Activated T-cell treated with anti-CD3 and anti-CD28 coated beads, Interleukin-2, amount 50 U/mL, for 24 hours (primary cell): ENCODE data around the gene POU6F2.

Source experiments
- DNase-seq: peaks from one replicate; pipeline ENCODE4 v3.0.0-alpha.2; 2020
- H3K27ac Mint-ChIP-seq: 2 replicates; pipeline ENCODE4 v1.8.0; 2020; ENCODE audit warnings: mild to moderate bottlenecking, mixed read lengths
- H3K27me3 Mint-ChIP-seq: 2 replicates; pipeline ENCODE4 v1.8.0; 2020; ENCODE audit warnings: mixed read lengths
- H3K36me3 Mint-ChIP-seq: 2 replicates; pipeline ENCODE4 v1.8.0; 2020; ENCODE audit warnings: low read depth, mixed read lengths
- H3K4me1 Mint-ChIP-seq: 2 replicates; pipeline ENCODE4 v1.8.0; 2020; ENCODE audit warnings: low read depth, mixed read lengths
- H3K4me3 Mint-ChIP-seq: 2 replicates; pipeline ENCODE4 v1.8.0; 2020; ENCODE audit warnings: mild to moderate bottlenecking, moderate library complexity, mixed read lengths
- H3K9me3 Mint-ChIP-seq: 2 replicates; pipeline ENCODE4 v1.8.0; 2020; ENCODE audit warnings: mixed read lengths

The POU6F2 gene

GRCh38 chr7:39464350-39465054, 486.8 kb downstream of the POU6F2 start:
- Mint-ChIP-seq H3K9me3 (no peaks in the 10 kb centered on the region), H3K27ac (no peak overlapping the region), H3K4me3 (no peak overlapping the region), H3K36me3 (no peaks in the 10 kb centered on the region), H3K27me3 (peaks cover 36% of the 10 kb centered on the region), H3K4me1 (peaks cover 7% of the 10 kb centered on the region)
- no peak for DNase-seq

DNA sequence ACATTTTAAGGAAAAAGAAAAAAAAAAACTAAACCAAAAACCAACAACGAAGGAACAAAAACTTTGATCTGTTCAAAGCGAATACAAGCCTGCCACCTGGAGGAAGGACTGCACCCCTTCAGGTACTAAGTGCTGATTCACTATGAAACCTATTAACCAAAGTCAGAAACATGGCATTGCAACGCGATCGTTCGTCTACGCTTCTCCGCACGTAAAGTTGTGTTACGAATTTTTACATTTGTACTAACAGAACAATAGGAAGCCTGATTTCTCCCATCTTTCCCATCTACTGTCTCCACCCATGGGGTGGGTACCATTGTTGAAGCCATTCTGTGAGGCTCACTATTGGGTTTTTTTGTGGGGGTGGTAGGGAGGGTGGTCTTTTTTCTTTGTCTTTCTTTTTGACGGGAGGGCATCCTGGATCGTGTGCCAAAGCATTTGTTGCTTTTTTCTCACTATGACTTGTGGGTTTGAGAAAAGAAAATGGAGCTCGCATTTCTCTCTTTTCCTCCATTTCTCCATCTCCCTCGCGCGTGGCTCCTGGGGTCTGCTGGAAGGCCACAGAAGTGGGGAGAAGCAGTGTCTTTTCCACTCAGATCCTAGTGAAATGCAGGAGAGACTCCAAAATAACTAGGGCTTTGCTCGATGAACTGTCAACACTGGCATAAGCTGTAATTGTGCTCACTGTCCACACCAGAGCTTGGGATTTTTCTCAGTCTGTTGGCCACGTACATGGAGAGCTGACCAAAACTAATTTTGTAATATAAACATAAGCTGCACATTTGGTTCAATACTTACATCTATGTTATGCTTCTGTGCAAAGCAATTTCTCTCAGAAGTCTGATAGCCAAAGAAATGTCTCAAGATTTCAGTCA, 487.6 kb downstream of the POU6F2 start:
- no peaks in the 10 kb centered on the region for H3K9me3 Mint-ChIP-seq

DNA sequence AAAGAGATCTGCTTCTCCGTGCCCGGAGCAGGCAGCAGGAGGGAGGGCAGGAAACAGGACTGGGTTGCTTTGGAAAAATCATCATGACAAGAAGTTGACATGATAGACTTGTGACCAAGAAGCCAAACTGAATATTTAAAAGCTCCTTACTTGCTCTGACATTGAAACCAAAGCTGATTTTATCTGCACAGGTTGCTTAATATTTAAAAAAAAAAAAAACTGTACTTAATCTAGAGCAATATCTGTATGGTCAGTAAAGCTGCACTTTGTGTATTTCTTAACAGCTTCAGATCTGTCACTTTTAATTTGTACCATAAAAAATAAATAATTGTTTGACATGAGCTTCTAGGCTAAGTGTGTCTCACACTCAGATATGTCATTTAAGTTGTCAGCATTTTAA, 490.6 kb downstream of the POU6F2 start:
- H3K36me3 Mint-ChIP-seq: no peaks in the 10 kb centered on the region
- peaks cover 38% of the 10 kb centered on the region for H3K27me3 Mint-ChIP-seq
- no peak for DNase-seq
- no peak overlapping the region for H3K27ac Mint-ChIP-seq
- H3K4me3 Mint-ChIP-seq: no peak overlapping the region
- peaks cover 7% of the 10 kb centered on the region for H3K4me1 Mint-ChIP-seq
- no peaks in the 10 kb centered on the region for H3K9me3 Mint-ChIP-seq

More for the DNA sequence above, 487.6 kb downstream of the POU6F2 start:
- Mint-ChIP-seq H3K4me1 (peaks cover 7% of the 10 kb centered on the region), H3K36me3 (no peaks in the 10 kb centered on the region), H3K27ac (no peak overlapping the region), H3K4me3 (no peak overlapping the region), H3K27me3 (peaks cover 36% of the 10 kb centered on the region)
- no peak for DNase-seq

DNA sequence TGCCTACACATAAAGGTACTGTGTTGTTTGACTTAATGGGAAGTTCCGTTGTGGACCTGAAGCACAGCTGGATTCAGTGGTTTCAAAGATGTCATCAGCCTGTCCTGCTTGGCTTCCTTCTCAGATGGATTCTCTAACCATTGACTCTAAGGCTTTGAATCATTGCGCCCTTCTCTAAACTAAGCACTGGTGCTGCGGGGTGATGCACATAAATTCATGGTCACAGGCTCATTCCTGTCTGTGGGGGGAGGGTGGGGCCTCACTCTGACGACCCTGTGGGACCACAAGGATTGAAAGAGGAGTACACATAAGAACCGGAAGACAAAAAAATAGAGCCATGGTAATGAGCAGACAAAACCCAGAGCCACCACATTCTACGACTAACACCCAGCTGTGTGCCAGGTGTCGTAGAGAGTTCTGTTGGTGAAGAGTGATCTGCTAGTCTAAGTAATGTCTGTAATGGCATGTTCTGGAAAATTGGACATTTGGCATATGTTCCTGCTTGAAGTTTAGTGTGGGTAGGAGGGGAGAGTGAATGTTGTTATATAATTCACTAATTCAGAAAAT, 491.2 kb downstream of the POU6F2 start:
- Mint-ChIP-seq H3K27me3 (peaks cover 36% of the 10 kb centered on the region), H3K36me3 (no peaks in the 10 kb centered on the region), H3K4me1 (peaks cover 7% of the 10 kb centered on the region), H3K4me3 (no peak overlapping the region), H3K9me3 (no peaks in the 10 kb centered on the region), H3K27ac (no peak overlapping the region)
- DNase-seq: no peak

DNA sequence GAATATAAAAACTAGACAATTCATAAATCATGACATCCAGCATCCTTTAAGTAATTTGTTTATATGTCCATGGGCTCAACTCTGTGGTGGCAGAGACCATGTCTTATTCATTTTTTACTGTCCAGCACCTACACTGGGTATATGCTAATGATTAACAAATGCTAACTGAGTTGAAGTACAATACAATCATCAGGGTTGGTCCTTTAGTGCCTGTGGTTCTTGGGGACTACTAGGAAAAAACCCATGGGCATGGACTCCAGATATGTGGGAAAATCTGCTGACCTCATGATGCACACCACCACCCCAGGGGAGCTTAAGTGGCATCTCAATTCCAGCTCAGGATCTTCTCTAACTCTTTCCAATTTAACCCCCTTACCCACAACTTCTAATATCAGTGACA, 503.2 kb downstream of the POU6F2 start:
- H3K9me3 Mint-ChIP-seq: no peaks in the 10 kb centered on the region
- no peak overlapping the region for H3K4me3 Mint-ChIP-seq
- H3K27ac Mint-ChIP-seq: no peak overlapping the region
- no peak for DNase-seq
- H3K36me3 Mint-ChIP-seq: no peaks in the 10 kb centered on the region
- peaks cover 9% of the 10 kb centered on the region for H3K27me3 Mint-ChIP-seq
- H3K4me1 Mint-ChIP-seq: no peaks in the 10 kb centered on the region

DNA sequence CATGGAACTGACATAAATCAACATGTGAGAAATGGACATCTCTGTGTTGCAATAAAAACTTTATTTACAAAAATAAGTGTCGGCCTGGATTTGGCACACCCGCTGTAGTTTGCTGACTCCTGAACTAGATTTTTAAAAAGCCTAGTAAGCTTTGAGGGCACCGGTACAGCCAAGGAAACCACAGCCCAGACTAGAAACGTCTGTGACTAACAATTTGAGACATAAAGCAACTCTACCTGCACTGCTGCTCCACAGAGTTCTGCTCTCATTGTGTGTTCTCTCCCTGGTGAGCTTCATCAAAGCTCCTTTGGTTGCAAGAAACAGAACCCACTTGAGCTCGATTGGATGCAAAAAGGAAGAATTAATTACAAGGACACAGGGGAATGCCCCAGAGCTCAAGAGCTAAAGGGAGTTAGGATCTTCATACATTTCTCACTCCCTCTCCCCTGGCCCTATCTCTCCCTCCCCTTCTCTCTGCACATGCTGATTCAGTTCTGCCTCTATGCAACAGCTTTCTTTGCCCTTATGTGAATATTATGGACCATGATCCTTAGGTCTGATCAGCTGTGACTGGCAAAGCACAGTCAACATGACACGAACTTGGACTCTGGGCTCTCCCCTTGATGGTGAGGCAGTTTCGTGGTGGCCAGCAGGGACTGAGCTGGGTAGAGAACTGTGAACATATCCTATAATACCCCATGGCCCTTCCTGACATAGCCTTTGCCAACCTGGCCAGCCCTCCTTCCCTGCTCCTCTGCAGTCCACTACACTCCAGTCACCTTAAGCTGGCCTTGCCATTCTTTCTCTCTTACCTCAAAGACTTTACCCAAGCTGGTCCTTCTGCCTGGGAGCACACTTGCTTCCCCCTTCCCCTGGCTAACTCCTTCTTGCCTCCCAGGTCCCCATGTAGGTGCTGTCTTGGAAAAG, 511.0 kb downstream of the POU6F2 start:
- DNase-seq: no peak
- H3K9me3 Mint-ChIP-seq: no peaks in the 10 kb centered on the region
- H3K27me3 Mint-ChIP-seq: peaks cover 34% of the 10 kb centered on the region
- H3K36me3 Mint-ChIP-seq: no peaks in the 10 kb centered on the region
- no peak overlapping the region for H3K27ac Mint-ChIP-seq
- H3K4me1 Mint-ChIP-seq: no peaks in the 10 kb centered on the region
- H3K4me3 Mint-ChIP-seq: no peak overlapping the region

DNA sequence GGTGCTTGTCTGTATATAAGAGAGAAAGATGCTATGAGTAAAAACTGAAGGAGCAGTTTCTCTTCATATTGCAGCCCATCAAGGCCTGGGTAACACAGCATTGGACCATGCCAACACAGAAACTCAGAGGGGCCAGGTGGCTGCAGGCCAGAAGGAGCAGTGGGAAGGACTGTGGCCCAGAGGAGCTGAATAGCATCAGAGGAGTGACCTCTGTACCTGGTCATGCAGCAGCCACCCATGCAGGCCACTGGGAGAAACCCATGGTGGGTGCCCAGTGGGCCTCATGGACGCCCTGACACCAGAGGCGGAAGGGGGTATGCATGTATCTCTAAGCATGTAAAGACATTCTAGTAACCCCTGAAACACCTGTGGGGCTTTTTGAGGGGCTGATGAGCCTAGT, 512.6 kb downstream of the POU6F2 start:
- Mint-ChIP-seq H3K36me3 (no peaks in the 10 kb centered on the region), H3K4me1 (no peaks in the 10 kb centered on the region), H3K9me3 (no peaks in the 10 kb centered on the region), H3K27ac (no peak overlapping the region), H3K4me3 (no peak overlapping the region), H3K27me3 (peaks cover 31% of the 10 kb centered on the region)
- no peak for DNase-seq

GRCh38 chr7:39493934-39494333, 516.2 kb downstream of the POU6F2 start:
- no peaks in the 10 kb centered on the region for H3K36me3 Mint-ChIP-seq
- no peaks in the 10 kb centered on the region for H3K9me3 Mint-ChIP-seq
- peaks cover 8% of the 10 kb centered on the region for H3K27me3 Mint-ChIP-seq
- H3K27ac Mint-ChIP-seq: no peak overlapping the region
- DNase-seq: no peak
- no peaks in the 10 kb centered on the region for H3K4me1 Mint-ChIP-seq
- H3K4me3 Mint-ChIP-seq: no peak overlapping the region

DNA sequence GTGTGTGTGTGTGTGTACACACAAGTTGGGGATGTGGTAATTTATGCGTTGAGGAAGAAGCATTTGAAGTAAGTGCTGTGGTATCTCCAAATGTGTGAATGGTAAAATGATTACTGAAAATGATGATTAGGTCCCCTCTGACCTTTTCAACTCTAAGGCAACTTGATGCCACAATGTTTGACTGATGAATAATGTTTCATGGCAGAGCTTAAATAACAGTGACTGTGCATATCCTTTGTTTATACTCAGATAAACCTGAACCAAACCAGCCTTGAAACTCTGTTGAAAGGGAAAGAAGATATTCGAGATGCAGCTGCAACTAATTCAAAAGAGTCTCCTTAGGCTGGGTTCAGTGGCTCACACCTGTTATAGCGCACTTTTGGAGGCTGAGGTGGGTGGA, 523.6 kb downstream of the POU6F2 start:
- Mint-ChIP-seq H3K4me3 (no peak overlapping the region), H3K27me3 (peaks cover 16% of the 10 kb centered on the region), H3K4me1 (no peaks in the 10 kb centered on the region), H3K36me3 (no peaks in the 10 kb centered on the region), H3K27ac (no peak overlapping the region), H3K9me3 (no peaks in the 10 kb centered on the region)
- DNase-seq: no peak

DNA sequence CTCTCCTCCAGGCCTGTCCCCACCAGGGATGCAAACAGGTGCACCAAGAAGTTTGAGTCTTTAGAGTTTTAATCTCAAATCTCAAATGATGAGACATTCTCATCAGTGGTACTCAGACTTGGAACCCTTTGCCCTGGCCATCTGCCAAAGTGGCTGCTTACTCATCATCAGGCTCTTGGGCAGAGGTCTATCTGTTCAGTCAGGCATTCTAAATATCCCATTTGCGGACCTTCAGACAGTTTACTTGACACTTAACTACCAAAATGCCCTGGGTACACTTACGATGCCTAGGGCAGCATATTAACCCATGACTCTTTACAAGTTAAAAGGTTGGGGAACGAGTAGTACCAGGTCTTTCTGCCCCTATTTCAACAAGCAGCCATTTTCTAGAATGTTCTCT, 527.3 kb downstream of the POU6F2 start:
- Mint-ChIP-seq H3K9me3 (no peaks in the 10 kb centered on the region), H3K27ac (no peak overlapping the region), H3K4me1 (peaks cover 10% of the 10 kb centered on the region), H3K27me3 (peaks cover 15% of the 10 kb centered on the region), H3K36me3 (no peaks in the 10 kb centered on the region), H3K4me3 (no peak overlapping the region)
- no peak for DNase-seq

GRCh38 chr7:39507866-39508551, 530.3 kb downstream of the POU6F2 start:
- Mint-ChIP-seq H3K36me3 (no peaks in the 10 kb centered on the region), H3K9me3 (no peaks in the 10 kb centered on the region), H3K4me3 (no peak overlapping the region), H3K4me1 (peaks cover 18% of the 10 kb centered on the region), H3K27ac (no peak overlapping the region), H3K27me3 (peaks cover 8% of the 10 kb centered on the region)
- no peak for DNase-seq

- DNase-seq: no peak
- H3K9me3 Mint-ChIP-seq: no peaks in the 10 kb centered on the region
- H3K4me3 Mint-ChIP-seq: no peak overlapping the region
- no peak overlapping the region for H3K27ac Mint-ChIP-seq
- H3K36me3 Mint-ChIP-seq: no peaks in the 10 kb centered on the region
- peaks cover 18% of the 10 kb centered on the region for H3K4me1 Mint-ChIP-seq
- peaks cover 8% of the 10 kb centered on the region for H3K27me3 Mint-ChIP-seq
Observed at GRCh38 chr7:39509436-39509835, 531.7 kb downstream of the POU6F2 start.

- Mint-ChIP-seq H3K36me3 (no peaks in the 10 kb centered on the region), H3K27me3 (peaks cover 8% of the 10 kb centered on the region), H3K4me3 (no peak overlapping the region), H3K4me1 (peaks cover 18% of the 10 kb centered on the region), H3K27ac (no peak overlapping the region), H3K9me3 (no peaks in the 10 kb centered on the region)
- DNase-seq: no peak
Observed at GRCh38 chr7:39509912-39510311, 532.2 kb downstream of the POU6F2 start.
